WTC11 (cell line): ENCODE data around the gene KRTAP4-7. TPM values are rescaled to one million over a fixed set of nuclear protein-coding genes. Genes with fewer than 3 reads are reported as not detected.

Experiments
- ATAC-seq: fragments of 200-7000 bp; cut with Tn5 transposase; 2 replicates; pipeline ENCODE4 v1.10.0; 2021; ENCODE audit warnings: mild to moderate bottlenecking, moderate library complexity
- CTCF ChIA-PET: fragments of 300-600 bp; sonication (Branson Sonifier 250); formaldehyde crosslinking; loops from one replicate; lab custom pipeline; 2021; ENCODE audit warnings: antibody characterized with exemption; lab: Charles Lee
- POLR2A ChIA-PET: fragments of 350-600 bp; sonication (Branson Sonifier 250); formaldehyde crosslinking; loops from one replicate; lab custom pipeline; 2021; ENCODE audit warnings: antibody characterized with exemption; lab: Charles Lee
- DNase-seq: peaks from one replicate; pipeline ENCODE4 v3.0.0; 2021; ENCODE audit warnings: low spot score
- H3K27ac Mint-ChIP-seq: 2 replicates; pipeline ENCODE4 v1.8.0; 2021; ENCODE audit warnings: mixed read lengths
- H3K27me3 Mint-ChIP-seq: 2 replicates; pipeline ENCODE4 v1.8.0; 2021; ENCODE audit warnings: low read depth, mild to moderate bottlenecking, moderate library complexity, mixed read lengths
- H3K36me3 Mint-ChIP-seq: 2 replicates; pipeline ENCODE4 v1.8.0; 2021; ENCODE audit warnings: mixed read lengths
- H3K4me1 Mint-ChIP-seq: 2 replicates; pipeline ENCODE4 v1.8.0; 2022; ENCODE audit warnings: mixed read lengths
- H3K4me3 Mint-ChIP-seq: 2 replicates; pipeline ENCODE4 v1.8.0; 2021; ENCODE audit warnings: mild to moderate bottlenecking, moderate library complexity, mixed read lengths
- H3K9me3 Mint-ChIP-seq: 2 replicates; pipeline ENCODE4 v1.8.0; 2021; ENCODE audit warnings: mixed read lengths
- AFF4 ChIP-seq: sonication (generic); formaldehyde crosslinking; IDR thresholded peaks from 2 replicates; pipeline ENCODE4 v1.8.1; 2023; ENCODE audit warnings: mild to moderate bottlenecking, missing genetic modification reagents, borderline replicate concordance
- ESRRA ChIP-seq: sonication (generic); formaldehyde crosslinking; IDR thresholded peaks from 2 replicates; pipeline ENCODE4 v1.8.1; 2022; ENCODE audit warnings: mild to moderate bottlenecking, missing genetic modification reagents, borderline replicate concordance
- FOXK1 ChIP-seq: sonication (generic); formaldehyde crosslinking; IDR thresholded peaks from 2 replicates; pipeline ENCODE4 v1.8.0; 2022; ENCODE audit warnings: mild to moderate bottlenecking, moderate library complexity, missing genetic modification reagents
- GRHL2 ChIP-seq: fragments of 250-450 bp; sonication (Bioruptor Pico); IDR thresholded peaks from 2 replicates; pipeline ENCODE4 v1.8.0; 2022; ENCODE audit warnings: mild to moderate bottlenecking, moderate library complexity; ENCODE audit not compliant: insufficient replicate concordance, severe bottlenecking
- GTF2I ChIP-seq: fragments of 250-450 bp; sonication (Bioruptor Pico); conservative IDR thresholded peaks from 2 replicates; pipeline ENCODE4 v1.4.0; 2021; ENCODE audit warnings: mild to moderate bottlenecking
- HMGXB4 ChIP-seq: sonication (generic); formaldehyde crosslinking; IDR thresholded peaks from 2 replicates; pipeline ENCODE4 v1.8.1; 2023; ENCODE audit warnings: mild to moderate bottlenecking, moderate library complexity, missing genetic modification reagents
- NR1H2 ChIP-seq: sonication (generic); formaldehyde crosslinking; IDR thresholded peaks from 2 replicates; pipeline ENCODE4 v1.9.0; 2021; ENCODE audit warnings: mild to moderate bottlenecking, moderate library complexity, missing genetic modification reagents
- NR3C1 ChIP-seq: sonication (generic); formaldehyde crosslinking; conservative IDR thresholded peaks from 2 replicates; pipeline ENCODE4 v1.8.1; 2023; ENCODE audit warnings: low read depth, mild to moderate bottlenecking, missing genetic modification reagents
- RORB ChIP-seq: fragments of 250-450 bp; sonication (Bioruptor Pico); IDR thresholded peaks from 2 replicates; pipeline ENCODE4 v1.9.0; 2021; ENCODE audit warnings: mild to moderate bottlenecking
- SP1 ChIP-seq: sonication (generic); formaldehyde crosslinking; conservative IDR thresholded peaks from 2 replicates; pipeline ENCODE4 v1.8.1; 2022; ENCODE audit warnings: missing genetic modification reagents
- TCF7 ChIP-seq: sonication (generic); formaldehyde crosslinking; IDR thresholded peaks from 2 replicates; pipeline ENCODE4 v1.8.0; 2022; ENCODE audit warnings: mild to moderate bottlenecking, low read depth, missing genetic modification reagents, moderate library complexity
- TEAD4 ChIP-seq: sonication (generic); formaldehyde crosslinking; IDR thresholded peaks from 2 replicates; pipeline ENCODE4 v1.8.0; 2022; ENCODE audit warnings: mild to moderate bottlenecking, missing genetic modification reagents
- ZBTB21 ChIP-seq: sonication (generic); formaldehyde crosslinking; IDR thresholded peaks from 2 replicates; pipeline ENCODE4 v1.8.1; 2023; ENCODE audit warnings: mild to moderate bottlenecking, missing genetic modification reagents, borderline replicate concordance
- ZNF121 ChIP-seq: sonication (generic); formaldehyde crosslinking; IDR thresholded peaks from 2 replicates; pipeline ENCODE4 v1.8.0; 2023; ENCODE audit warnings: missing genetic modification reagents
- ZNF219 ChIP-seq: sonication (generic); formaldehyde crosslinking; IDR thresholded peaks from 2 replicates; pipeline ENCODE4 v1.8.0; 2023; ENCODE audit warnings: missing genetic modification reagents, mild to moderate bottlenecking, borderline replicate concordance
- ZNF532 ChIP-seq: fragments of 250-450 bp; sonication (Bioruptor Pico); IDR thresholded peaks from 2 replicates; pipeline ENCODE4 v1.9.0; 2021; ENCODE audit warnings: mild to moderate bottlenecking, borderline replicate concordance
- total RNA-seq: library from RNA; stranded (reverse); gene quantifications from 3 replicates; pipeline ENCODE4 v1.2.3, GENCODE V29; 2021
- TF ChIP-seq, protein P1 (sequence below): sonication (generic); formaldehyde crosslinking; IDR thresholded peaks from 2 replicates; pipeline ENCODE4 v1.8.0; 2022; ENCODE audit warnings: mild to moderate bottlenecking, missing genetic modification reagents
- TF ChIP-seq, protein P2 (sequence below): fragments of 200-600 bp; IDR thresholded peaks from 2 replicates; pipeline ENCODE4 v1.8.0; 2022; ENCODE audit warnings: antibody characterized with exemption
- TF ChIP-seq, protein P3 (sequence below): fragments of 250-450 bp; sonication (Bioruptor Pico); conservative IDR thresholded peaks from 2 replicates; pipeline ENCODE4 v1.9.0; 2021; ENCODE audit warnings: mild to moderate bottlenecking
- TF ChIP-seq, protein P4 (sequence below): sonication (generic); formaldehyde crosslinking; IDR thresholded peaks from 2 replicates; pipeline ENCODE4 v1.8.1; 2023; ENCODE audit warnings: mild to moderate bottlenecking, missing genetic modification reagents, moderate library complexity

KRTAP4-7 gene
- total RNA-seq, 1 experiment from 2014 or later: not detected

DNA sequence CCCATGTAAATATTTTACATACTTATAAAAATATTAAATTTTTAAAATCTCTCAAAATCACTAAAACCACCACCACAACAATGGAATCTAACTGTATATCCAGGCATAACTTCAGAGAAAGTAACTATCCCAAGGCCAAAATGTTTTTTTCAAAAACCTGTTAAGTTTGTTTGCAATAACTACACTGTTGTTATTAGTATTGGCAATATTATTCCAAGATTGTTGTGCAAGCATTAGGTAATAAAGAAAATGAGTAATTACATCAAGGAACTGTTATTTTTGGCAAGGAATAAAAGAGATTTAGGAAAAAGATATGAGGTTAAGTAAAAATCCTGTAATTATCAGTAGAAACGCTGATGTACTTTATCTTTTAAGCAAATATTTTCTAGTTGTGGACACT, 43.4 kb downstream of the KRTAP4-7 start:
- Mint-ChIP-seq H3K4me3 (no peak overlapping the region), H3K36me3 (peaks cover 5% of the 10 kb centered on the region), H3K27ac (no peak overlapping the region), H3K27me3 (peaks cover 4% of the 10 kb centered on the region; the same call in 1 of the 2 replicates), H3K9me3 (peaks cover 23% of the 10 kb centered on the region), H3K4me1 (peaks cover 5% of the 10 kb centered on the region)
- no peak for ATAC-seq
- DNase-seq: no peak
- TF ChIP-seq TEAD4 (CRISPR knock-in tag) (no peak), HMGXB4 (CRISPR knock-in tag) (no peak), ZNF219 (no peak), RORB (CRISPR knock-in tag) (no peak), GTF2I (CRISPR knock-in tag) (no peak), NR1H2 (CRISPR knock-in tag) (no peak), TCF7 (CRISPR knock-in tag) (no peak)
- TF ChIP-seq, protein P1, sequence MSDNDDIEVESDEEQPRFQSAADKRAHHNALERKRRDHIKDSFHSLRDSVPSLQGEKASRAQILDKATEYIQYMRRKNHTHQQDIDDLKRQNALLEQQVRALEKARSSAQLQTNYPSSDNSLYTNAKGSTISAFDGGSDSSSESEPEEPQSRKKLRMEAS (CRISPR knock-in tag): no peak
- TF ChIP-seq, protein P2, sequence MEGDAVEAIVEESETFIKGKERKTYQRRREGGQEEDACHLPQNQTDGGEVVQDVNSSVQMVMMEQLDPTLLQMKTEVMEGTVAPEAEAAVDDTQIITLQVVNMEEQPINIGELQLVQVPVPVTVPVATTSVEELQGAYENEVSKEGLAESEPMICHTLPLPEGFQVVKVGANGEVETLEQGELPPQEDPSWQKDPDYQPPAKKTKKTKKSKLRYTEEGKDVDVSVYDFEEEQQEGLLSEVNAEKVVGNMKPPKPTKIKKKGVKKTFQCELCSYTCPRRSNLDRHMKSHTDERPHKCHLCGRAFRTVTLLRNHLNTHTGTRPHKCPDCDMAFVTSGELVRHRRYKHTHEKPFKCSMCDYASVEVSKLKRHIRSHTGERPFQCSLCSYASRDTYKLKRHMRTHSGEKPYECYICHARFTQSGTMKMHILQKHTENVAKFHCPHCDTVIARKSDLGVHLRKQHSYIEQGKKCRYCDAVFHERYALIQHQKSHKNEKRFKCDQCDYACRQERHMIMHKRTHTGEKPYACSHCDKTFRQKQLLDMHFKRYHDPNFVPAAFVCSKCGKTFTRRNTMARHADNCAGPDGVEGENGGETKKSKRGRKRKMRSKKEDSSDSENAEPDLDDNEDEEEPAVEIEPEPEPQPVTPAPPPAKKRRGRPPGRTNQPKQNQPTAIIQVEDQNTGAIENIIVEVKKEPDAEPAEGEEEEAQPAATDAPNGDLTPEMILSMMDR: no peak
- TF ChIP-seq, protein P3, sequence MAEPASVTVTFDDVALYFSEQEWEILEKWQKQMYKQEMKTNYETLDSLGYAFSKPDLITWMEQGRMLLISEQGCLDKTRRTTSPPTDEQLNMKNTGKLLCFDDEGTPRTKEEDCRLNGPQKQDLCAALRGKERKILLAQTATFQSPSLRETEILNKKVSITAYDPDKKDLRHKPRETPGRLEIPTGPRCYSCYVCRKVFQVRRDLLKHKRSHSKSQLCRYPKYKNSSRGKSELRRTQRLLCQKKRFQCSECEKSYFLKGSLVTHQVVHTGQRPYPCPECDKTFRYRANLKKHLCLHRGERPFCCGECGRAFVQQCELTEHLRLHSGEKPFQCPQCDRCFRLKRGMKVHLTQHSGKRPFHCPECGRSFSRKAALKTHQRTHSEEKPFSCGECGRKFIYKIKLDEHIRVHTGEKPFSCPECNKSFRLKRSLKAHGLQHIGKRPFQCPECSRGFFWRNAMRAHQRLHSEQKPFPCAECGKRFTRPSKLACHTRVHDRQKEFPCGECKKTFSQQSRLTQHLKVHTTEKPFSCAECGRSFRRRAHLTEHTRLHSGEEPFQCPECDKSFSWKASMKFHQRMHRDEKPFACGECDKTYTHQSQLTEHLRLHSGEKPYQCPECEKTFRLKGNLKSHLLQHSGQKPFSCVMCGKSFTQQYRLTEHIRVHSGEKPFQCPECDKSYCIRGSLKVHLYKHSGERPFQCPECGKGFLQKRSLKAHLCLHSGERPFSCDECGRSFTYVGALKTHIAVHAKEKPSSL (CRISPR knock-in tag): no peak
- CTCF ChIA-PET: interaction anchor here (0.8 kb wide), 1 partner anchor 164 kb away, joined by 3 read pairs; no protein-coding TSS in a partner anchor
- POLR2A ChIA-PET: no interaction called here

GRCh38 chr17:41131979-41132378, 48.0 kb downstream of the KRTAP4-7 start:
- no peak for DNase-seq
- Mint-ChIP-seq H3K36me3 (no peaks in the 10 kb centered on the region), H3K4me1 (no peaks in the 10 kb centered on the region), H3K4me3 (no peak overlapping the region), H3K27ac (no peak overlapping the region), H3K27me3 (no peaks in the 10 kb centered on the region), H3K9me3 (peaks cover 2% of the 10 kb centered on the region; the same call in 1 of the 2 replicates)
- ChIA-PET CTCF (no interaction called here), POLR2A (no interaction called here)
- no peak for ATAC-seq
- TF ChIP-seq GRHL2 (CRISPR knock-in tag) (no peak), SP1 (no peak), AFF4 (CRISPR knock-in tag) (no peak), ZBTB21 (no peak), FOXK1 (CRISPR knock-in tag) (no peak), NR3C1 (CRISPR knock-in tag) (no peak), ZNF121 (CRISPR knock-in tag) (no peak), NR1H2 (CRISPR knock-in tag) (no peak), ESRRA (CRISPR knock-in tag) (no peak), ZNF532 (CRISPR knock-in tag) (no peak)
- TF ChIP-seq, protein P4, sequence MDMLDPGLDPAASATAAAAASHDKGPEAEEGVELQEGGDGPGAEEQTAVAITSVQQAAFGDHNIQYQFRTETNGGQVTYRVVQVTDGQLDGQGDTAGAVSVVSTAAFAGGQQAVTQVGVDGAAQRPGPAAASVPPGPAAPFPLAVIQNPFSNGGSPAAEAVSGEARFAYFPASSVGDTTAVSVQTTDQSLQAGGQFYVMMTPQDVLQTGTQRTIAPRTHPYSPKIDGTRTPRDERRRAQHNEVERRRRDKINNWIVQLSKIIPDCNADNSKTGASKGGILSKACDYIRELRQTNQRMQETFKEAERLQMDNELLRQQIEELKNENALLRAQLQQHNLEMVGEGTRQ (CRISPR knock-in tag): no peak
